AG09319 (cell line): ENCODE results near the gene PCED1B.
"Not testable (repeated sequence)": the region's sequence is repeated elsewhere in the genome, so short reads cannot be mapped to it uniquely, and the experiment has no call there.

Source experiments
- DNase-seq: peaks from one replicate; pipeline ENCODE4 v3.0.0-alpha.2; 2010; ENCODE audit warnings: low read depth; ENCODE audit errors: extremely low read depth
- TF ChIP-seq, protein P1 (sequence below): IDR thresholded peaks from 2 replicates; pipeline ENCODE4 v1.5.1; 2011; ENCODE audit warnings: low read depth, mild to moderate bottlenecking, inconsistent platforms, low read length, moderate library complexity

Gene PCED1B

DNA sequence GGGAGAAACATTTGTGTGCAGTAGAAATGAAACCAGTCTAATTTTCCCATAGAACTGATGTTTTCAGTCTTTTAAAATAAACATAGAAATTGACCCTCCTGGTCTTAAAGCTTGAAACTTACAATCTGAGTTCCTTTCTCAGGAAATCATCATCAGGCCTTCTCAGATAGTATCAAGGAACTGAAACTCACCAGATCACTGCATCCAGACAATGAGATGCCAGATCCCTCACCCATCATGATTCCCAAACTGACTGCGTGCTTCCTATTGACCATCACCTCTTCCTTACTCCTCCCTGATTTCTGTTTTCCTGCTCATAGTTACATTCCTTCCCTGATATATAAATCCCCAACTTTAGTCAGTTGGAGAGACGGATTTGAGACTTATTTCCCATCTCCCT lies 195.3 kb downstream of the PCED1B start:
- no peak for DNase-seq
- TF ChIP-seq, protein P1, sequence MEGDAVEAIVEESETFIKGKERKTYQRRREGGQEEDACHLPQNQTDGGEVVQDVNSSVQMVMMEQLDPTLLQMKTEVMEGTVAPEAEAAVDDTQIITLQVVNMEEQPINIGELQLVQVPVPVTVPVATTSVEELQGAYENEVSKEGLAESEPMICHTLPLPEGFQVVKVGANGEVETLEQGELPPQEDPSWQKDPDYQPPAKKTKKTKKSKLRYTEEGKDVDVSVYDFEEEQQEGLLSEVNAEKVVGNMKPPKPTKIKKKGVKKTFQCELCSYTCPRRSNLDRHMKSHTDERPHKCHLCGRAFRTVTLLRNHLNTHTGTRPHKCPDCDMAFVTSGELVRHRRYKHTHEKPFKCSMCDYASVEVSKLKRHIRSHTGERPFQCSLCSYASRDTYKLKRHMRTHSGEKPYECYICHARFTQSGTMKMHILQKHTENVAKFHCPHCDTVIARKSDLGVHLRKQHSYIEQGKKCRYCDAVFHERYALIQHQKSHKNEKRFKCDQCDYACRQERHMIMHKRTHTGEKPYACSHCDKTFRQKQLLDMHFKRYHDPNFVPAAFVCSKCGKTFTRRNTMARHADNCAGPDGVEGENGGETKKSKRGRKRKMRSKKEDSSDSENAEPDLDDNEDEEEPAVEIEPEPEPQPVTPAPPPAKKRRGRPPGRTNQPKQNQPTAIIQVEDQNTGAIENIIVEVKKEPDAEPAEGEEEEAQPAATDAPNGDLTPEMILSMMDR = no peak

DNA sequence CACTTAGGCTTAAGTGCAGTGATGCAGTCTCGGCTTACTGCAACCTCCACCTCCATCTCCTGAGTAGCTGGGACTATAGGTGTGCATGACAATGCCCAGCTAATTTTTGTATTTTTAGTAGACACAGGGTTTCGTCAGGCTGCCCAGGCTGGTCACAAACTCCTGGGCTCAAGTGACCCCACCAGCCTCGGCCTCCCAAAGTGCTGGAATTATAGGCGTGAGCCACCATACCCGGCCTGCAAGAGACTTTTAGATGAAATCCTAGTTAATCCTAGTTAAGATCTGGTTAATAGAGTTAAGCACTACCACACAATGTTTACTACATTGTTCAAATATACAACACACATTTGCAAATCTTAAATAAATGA lies 196.8 kb downstream of the PCED1B start:
- DNase-seq = no peak
- TF ChIP-seq, protein P1 = no peak

DNA sequence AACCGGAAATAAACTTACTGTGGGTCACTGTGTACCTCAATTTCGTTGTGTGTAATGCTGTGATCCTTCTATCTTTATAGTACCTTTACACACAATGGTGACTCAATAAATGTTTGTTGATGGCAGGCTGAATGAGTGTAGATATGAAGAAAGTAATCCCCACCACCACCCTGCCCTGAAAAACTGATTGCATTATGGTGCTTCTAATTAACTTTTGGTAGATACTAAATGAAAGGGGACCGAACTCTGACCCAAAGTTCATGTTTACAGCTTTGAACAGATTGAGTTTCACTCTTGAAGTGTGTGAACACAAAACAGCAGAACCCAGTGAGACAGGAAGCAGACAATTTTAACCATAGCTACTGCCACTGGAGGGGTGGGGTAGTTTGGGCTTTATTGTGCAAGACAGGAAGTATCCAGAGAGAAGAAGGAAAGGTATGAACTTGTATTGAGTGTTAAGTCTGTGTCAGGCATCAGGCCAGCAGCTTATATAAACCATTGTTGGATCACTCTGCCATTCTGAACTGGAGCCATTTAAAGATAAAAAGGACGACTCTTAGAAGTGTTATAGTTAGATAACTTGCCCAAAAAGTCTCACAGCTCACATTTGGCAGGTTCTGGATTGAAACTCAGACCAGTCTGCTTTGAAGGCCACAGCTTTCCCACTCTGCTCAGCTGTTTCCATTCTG lies 197.3 kb downstream of the PCED1B start:
- DNase-seq = peak; percentile 44
- TF ChIP-seq, protein P1 = no peak

DNA sequence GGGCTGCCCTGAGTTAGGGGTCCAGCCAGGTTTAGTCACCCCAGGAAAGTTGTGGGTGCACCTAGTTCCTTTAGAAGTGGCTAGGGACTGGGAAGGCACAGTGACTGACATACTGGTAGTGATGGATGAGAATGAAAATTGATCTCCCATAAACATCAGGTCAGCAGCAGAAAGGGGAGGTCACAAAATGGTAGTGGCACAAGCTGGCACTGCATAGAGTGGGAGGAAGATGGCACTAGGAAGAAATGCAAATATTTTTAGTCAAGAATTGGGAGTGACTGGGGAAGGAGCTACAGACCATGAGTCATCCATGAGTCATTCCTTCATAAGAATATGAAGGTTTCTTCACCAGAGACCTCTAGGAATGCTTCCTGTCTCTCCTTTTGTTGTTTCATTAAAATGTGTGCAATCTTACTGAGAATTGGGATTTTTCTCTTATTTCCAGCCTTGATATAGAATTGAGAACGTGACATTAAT lies 198.6 kb downstream of the PCED1B start:
- peak; percentile 46 for DNase-seq
- TF ChIP-seq, protein P1 = no peak

DNA sequence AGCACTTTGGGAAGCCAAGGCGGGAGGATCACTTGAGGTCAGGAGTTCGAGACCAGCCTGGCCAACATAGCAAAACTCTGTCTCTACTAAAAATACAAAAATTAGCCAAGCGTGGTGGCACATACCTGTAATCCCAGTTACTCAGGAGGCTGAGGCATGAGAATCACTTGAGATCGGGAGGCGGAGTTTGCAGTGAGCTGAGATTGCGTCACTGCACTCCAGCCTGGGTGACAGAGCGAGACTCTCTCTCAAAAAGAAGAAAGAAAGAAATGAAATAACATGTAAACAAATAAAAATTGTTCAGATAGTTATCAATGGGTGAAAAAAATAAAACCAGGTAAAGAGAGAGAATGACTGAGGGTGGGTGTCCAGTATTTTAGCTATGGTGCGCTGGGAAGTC lies 200.3 kb downstream of the PCED1B start:
- DNase-seq = not testable (repeated sequence)

DNA sequence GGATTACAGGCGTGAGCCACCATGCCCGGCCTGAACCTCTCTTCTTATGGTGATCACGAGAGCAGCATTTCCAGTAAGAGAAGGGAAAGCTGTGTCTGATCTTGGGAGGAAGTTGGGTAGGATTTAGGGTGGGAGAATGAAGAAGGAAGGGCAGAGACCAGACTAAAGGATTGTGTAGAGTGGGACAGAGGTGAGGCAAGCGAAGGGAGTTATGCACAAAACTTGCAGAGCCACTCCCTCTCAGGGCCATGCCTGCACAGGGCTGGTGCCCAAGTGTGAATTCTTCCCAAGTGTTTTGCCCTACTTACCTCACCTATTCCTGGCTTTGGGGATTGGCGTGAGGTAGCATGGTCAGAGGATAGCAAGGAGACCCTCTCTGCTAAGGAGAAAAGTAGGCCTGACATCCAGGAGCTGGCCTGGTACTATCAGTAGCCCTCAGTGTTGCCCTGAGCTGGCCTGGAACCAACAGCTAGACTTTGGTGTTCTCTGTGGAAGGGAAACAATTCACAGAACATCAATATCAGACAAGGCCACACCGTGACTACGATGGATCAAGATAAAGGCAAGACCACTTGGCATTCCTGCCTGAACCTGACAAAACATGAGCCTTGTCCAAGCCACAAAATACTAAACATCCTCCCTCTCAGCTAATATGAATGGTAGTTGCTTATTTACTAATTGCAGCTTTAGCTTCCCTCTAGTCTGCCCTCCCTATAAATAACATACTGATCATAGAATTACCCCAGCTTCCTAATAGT lies 201.3 kb downstream of the PCED1B start:
- TF ChIP-seq, protein P1 = no peak
- DNase-seq = no peak

DNA sequence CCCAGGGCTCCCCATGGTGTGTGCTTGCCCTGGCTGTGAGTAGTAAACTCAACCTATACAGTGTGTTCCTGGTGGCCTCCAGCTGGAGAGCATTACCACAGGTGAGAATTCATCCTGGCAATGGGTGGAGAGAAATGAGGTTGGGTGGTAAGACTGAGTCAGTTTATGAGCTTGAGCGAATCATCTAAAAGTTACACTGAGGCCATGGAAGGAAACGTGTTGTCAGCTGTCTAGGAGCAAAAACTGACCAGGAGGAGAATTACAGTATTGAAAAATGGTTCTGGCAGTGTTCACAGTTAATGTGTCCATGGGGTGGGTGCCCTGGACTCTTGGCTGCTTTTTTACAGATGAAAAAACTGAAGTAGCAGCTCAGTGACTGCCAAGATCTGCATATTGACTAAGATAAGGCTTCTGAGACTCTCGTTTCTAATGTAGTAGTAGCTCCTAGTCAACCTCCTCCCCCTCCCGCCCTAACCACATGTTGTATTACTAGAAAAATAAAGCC lies 202.3 kb downstream of the PCED1B start:
- TF ChIP-seq, protein P1 = no peak
- DNase-seq = no peak
